HEK293 (cell line): ENCODE data around the gene LCAT.

ENCODE experiments used
- CTCF ChIA-PET: fragments of 350-600 bp; formaldehyde crosslinking; extraction: SDS; loops from one replicate; lab custom pipeline; 2021; ENCODE audit warnings: antibody characterized with exemption; lab: Yijun Ruan, JAX
- POLR2A ChIA-PET: fragments of 300-600 bp; formaldehyde crosslinking; extraction: SDS; loops from one replicate; lab custom pipeline; 2020; ENCODE audit warnings: antibody characterized with exemption, inconsistent platforms; lab: Yijun Ruan, JAX
- H3K27ac ChIP-seq: fragments of 200-500 bp; sonication (Bioruptor generic); 2 replicates; pipeline ENCODE4 v1.5.1; 2014; ENCODE audit warnings: low read depth, low read length, control low read depth, inconsistent platforms; ENCODE audit errors: extremely low read depth
- H3K36me3 ChIP-seq, 2 experiments: fragments of 200-500 bp in 1 of 2; sonication (Bioruptor generic) in 1 of 2; 1 replicate in 1 of 2; 2 replicates in 1 of 2; pipeline ENCODE4 v1.5.1; 2014 to 2017; ENCODE audit warnings: inconsistent platforms in 2 of 2, low read length in 2 of 2; ENCODE audit not compliant: control insufficient read depth in 2 of 2, insufficient read depth in 1 of 2
- H3K4me1 ChIP-seq: fragments of 200-500 bp; sonication (Bioruptor generic); 2 replicates; pipeline ENCODE4 v1.5.1; 2014; ENCODE audit warnings: mild to moderate bottlenecking, low read length, inconsistent platforms; ENCODE audit not compliant: control insufficient read depth, insufficient read depth
- H3K4me3 ChIP-seq: 2 replicates; pipeline ENCODE4 v1.5.1; 2011; ENCODE audit warnings: low read depth, mild to moderate bottlenecking, control low read depth, low read length, moderate library complexity
- H3K9me3 ChIP-seq: fragments of 200-500 bp; sonication (Bioruptor generic); 2 replicates; pipeline ENCODE4 v1.5.1; 2014; ENCODE audit warnings: low read depth, low read length, inconsistent platforms; ENCODE audit not compliant: control insufficient read depth, insufficient read depth
- GLI4 ChIP-seq: fragments of 450-650 bp; formaldehyde crosslinking; IDR thresholded peaks from 2 replicates; pipeline ENCODE4 v1.5.1; 2016; ENCODE audit warnings: missing biosample characterization, missing genetic modification characterization
- KLF10 ChIP-seq: fragments of 450-650 bp; IDR thresholded peaks from 2 replicates; pipeline ENCODE4 v1.5.1; 2018; ENCODE audit warnings: missing biosample characterization, mild to moderate bottlenecking, missing genetic modification characterization
- PRDM1 ChIP-seq: fragments of 450-650 bp; formaldehyde crosslinking; IDR thresholded peaks from 2 replicates; pipeline ENCODE4; 2016; ENCODE audit warnings: missing biosample characterization, missing genetic modification characterization
- ZBTB1 ChIP-seq: fragments of 450-650 bp; formaldehyde crosslinking; IDR thresholded peaks from 2 replicates; pipeline ENCODE4 v1.5.1; 2016; ENCODE audit warnings: missing biosample characterization, missing genetic modification characterization
- ZBTB7A ChIP-seq: fragments of 450-650 bp; formaldehyde crosslinking; IDR thresholded peaks from 2 replicates; pipeline ENCODE4 v1.5.1; 2016; ENCODE audit warnings: low read depth, missing biosample characterization, missing genetic modification characterization
- ZFP41 ChIP-seq: fragments of 450-650 bp; formaldehyde crosslinking; IDR thresholded peaks from 2 replicates; pipeline ENCODE4 v1.5.1; 2016; ENCODE audit warnings: missing biosample characterization, missing genetic modification characterization, borderline replicate concordance
- ZNF10 ChIP-seq: fragments of 450-650 bp; formaldehyde crosslinking; IDR thresholded peaks from 2 replicates; pipeline ENCODE4 v1.5.1; 2017; ENCODE audit warnings: missing biosample characterization, missing genetic modification characterization
- ZNF175 ChIP-seq: fragments of 450-650 bp; formaldehyde crosslinking; IDR thresholded peaks from 2 replicates; pipeline ENCODE4 v1.5.1; 2016; ENCODE audit warnings: missing biosample characterization, missing genetic modification characterization
- ZNF202 ChIP-seq: fragments of 450-650 bp; formaldehyde crosslinking; IDR thresholded peaks from 2 replicates; pipeline ENCODE4 v1.5.1; 2016; ENCODE audit warnings: missing biosample characterization, missing genetic modification characterization, borderline replicate concordance
- ZNF24 ChIP-seq: fragments of 450-650 bp; formaldehyde crosslinking; IDR thresholded peaks from 2 replicates; pipeline ENCODE4 v1.5.1; 2016; ENCODE audit warnings: missing biosample characterization, missing genetic modification characterization
- ZNF248 ChIP-seq: fragments of 450-650 bp; formaldehyde crosslinking; IDR thresholded peaks from 2 replicates; pipeline ENCODE4 v1.5.1; 2017; ENCODE audit warnings: missing biosample characterization, missing genetic modification characterization
- ZNF423 ChIP-seq: fragments of 450-650 bp; formaldehyde crosslinking; IDR thresholded peaks from 2 replicates; pipeline ENCODE4 v1.5.1; 2016; ENCODE audit warnings: missing biosample characterization, missing genetic modification characterization
- ZNF501 ChIP-seq: fragments of 450-650 bp; formaldehyde crosslinking; IDR thresholded peaks from 2 replicates; pipeline ENCODE4 v1.5.1; 2016; ENCODE audit warnings: missing biosample characterization, missing genetic modification characterization
- ZNF560 ChIP-seq: fragments of 450-650 bp; formaldehyde crosslinking; IDR thresholded peaks from 2 replicates; pipeline ENCODE4 v1.5.1; 2017; ENCODE audit warnings: missing biosample characterization, missing genetic modification characterization, borderline replicate concordance
- ZNF571 ChIP-seq: fragments of 450-650 bp; formaldehyde crosslinking; IDR thresholded peaks from 2 replicates; pipeline ENCODE4 v1.5.0; 2017; ENCODE audit warnings: missing biosample characterization, missing genetic modification characterization
- ZNF596 ChIP-seq: fragments of 450-650 bp; IDR thresholded peaks from 2 replicates; pipeline ENCODE4 v1.5.0; 2018; ENCODE audit warnings: missing biosample characterization, mild to moderate bottlenecking, missing genetic modification characterization, moderate library complexity
- ZNF626 ChIP-seq: fragments of 450-650 bp; sonication (Bioruptor Pico); formaldehyde crosslinking; IDR thresholded peaks from 2 replicates; pipeline ENCODE4 v1.5.1; 2018; ENCODE audit warnings: missing biosample characterization, missing genetic modification characterization, inconsistent platforms
- ZNF747 ChIP-seq: fragments of 450-650 bp; formaldehyde crosslinking; IDR thresholded peaks from 2 replicates; pipeline ENCODE4 v1.5.1; 2016; ENCODE audit warnings: missing biosample characterization, missing genetic modification characterization
- ZNF837 ChIP-seq: fragments of 450-650 bp; formaldehyde crosslinking; IDR thresholded peaks from 2 replicates; pipeline ENCODE4 v1.5.1; 2016; ENCODE audit warnings: missing biosample characterization, missing genetic modification characterization
- TF ChIP-seq, protein P1 (sequence below): fragments of 450-650 bp; formaldehyde crosslinking; IDR thresholded peaks from 2 replicates; pipeline ENCODE4 v1.5.1; 2016; ENCODE audit warnings: missing biosample characterization, missing genetic modification characterization, borderline replicate concordance
- TF ChIP-seq, protein P2 (sequence below): fragments of 450-650 bp; IDR thresholded peaks from 2 replicates; pipeline ENCODE4 v1.5.1; 2018; ENCODE audit warnings: missing biosample characterization, mild to moderate bottlenecking, missing genetic modification characterization
- TF ChIP-seq, protein P3 (sequence below): fragments of 450-650 bp; formaldehyde crosslinking; IDR thresholded peaks from 2 replicates; pipeline ENCODE4 v1.5.1; 2016; ENCODE audit warnings: missing biosample characterization, missing genetic modification characterization, borderline replicate concordance
- TF ChIP-seq, protein P4 (sequence below): fragments of 450-650 bp; formaldehyde crosslinking; conservative IDR thresholded peaks from 2 replicates; pipeline ENCODE4 v1.5.1; 2016; ENCODE audit warnings: low read depth, missing biosample characterization, missing genetic modification characterization

The LCAT gene

DNA sequence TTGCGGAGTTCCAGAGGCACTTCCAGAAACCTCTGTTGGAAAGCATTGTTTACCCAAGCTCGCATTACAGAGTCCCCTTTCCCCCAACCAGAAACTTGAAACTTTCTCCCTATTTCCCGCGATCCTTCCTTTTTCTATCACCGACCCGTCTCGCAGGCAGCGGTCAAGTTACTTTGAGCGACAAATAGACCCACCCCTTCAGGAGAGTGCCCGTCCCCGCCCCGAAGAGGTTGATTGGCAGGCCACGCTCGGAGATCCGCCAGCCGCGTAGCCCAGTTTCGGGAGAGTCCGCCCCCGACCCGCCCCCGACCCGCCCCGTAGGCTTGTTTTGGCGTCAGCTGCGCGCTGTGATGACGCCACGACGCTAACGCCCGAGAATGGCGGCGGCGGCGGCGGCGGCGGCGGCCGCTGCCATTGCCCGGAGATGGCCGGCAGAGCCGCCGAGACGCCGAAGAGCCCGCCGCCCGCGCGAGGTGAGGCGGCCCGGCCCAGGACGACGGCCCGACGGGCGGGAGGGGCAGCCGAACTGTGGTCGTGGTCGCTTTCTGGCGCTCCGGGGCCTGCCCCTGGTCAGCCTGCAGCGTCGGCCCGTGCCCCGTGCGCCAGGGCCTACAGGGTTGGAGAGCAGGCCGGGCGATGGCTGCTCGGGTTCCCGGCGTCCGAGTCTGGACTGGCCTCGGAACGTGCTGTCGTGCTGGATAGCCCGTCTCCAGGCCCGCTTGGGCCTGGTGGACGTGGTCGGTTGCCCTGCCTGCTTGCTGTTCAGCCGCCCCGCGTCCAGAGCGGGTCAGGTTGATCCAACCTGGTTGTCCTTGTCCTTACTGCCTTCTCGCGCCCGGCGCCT is 50.8 kb downstream of the LCAT start, which contains the start of gene PSKH1:
Gene PSKH1, plus strand, starts transcription at position 356 of the 844 bp plus-strand sequence. CDS start 15,496 bp downstream, outside the sequence.
- Histone ChIP-seq H3K4me3 (peak within 1 kb of the TSS; percentile 82), H3K9me3 (no peaks in the 10 kb centered on the region), H3K27ac (peak within 1 kb of the TSS; percentile 85), H3K4me1 (peaks cover 4% of the 10 kb centered on the region), H3K36me3 (peaks cover 0 to 3% of the 10 kb centered on the region in 2 experiments; a peak in 2 of 3 replicates)
- ChIA-PET CTCF (interaction anchor here (0.6 to 3.2 kb wide), 6 partner anchors 10 to 376 kb away, joined by 3 to 22 read pairs (median 4); no protein-coding TSS in a partner anchor), POLR2A (interaction anchor here (0.6 to 1.4 kb wide), 6 partner anchors 9 to 331 kb away, joined by 3 to 8 read pairs (median 4); partner anchors contain the start of genes RANBP10 and TSNAXIP1)
- TF ChIP-seq ZNF248 (no peak), ZNF202 (tag by site-specific recombination) (no peak), ZNF571 (tag by site-specific recombination) (no peak), ZNF626 (tag by site-specific recombination) (0 out of 2 replicates have a peak, but pooled peaks have one; percentile 38), ZBTB7A (no peak), ZNF24 (no peak), ZNF560 (tag by site-specific recombination) (no peak), ZNF747 (no peak), ZBTB1 (tag by site-specific recombination) (no peak), GLI4 (tag by site-specific recombination) (no peak), KLF10 (peak; percentile 96), ZNF596 (tag by site-specific recombination) (no peak), ZNF10 (tag by site-specific recombination) (no peak), ZNF423 (tag by site-specific recombination) (no peak), ZNF837 (tag by site-specific recombination) (no peak), PRDM1 (tag by site-specific recombination) (peak; percentile 94), ZFP41 (tag by site-specific recombination) (no peak), ZNF175 (tag by site-specific recombination) (no peak), ZNF501 (tag by site-specific recombination) (no peak)
- TF ChIP-seq, protein P1, sequence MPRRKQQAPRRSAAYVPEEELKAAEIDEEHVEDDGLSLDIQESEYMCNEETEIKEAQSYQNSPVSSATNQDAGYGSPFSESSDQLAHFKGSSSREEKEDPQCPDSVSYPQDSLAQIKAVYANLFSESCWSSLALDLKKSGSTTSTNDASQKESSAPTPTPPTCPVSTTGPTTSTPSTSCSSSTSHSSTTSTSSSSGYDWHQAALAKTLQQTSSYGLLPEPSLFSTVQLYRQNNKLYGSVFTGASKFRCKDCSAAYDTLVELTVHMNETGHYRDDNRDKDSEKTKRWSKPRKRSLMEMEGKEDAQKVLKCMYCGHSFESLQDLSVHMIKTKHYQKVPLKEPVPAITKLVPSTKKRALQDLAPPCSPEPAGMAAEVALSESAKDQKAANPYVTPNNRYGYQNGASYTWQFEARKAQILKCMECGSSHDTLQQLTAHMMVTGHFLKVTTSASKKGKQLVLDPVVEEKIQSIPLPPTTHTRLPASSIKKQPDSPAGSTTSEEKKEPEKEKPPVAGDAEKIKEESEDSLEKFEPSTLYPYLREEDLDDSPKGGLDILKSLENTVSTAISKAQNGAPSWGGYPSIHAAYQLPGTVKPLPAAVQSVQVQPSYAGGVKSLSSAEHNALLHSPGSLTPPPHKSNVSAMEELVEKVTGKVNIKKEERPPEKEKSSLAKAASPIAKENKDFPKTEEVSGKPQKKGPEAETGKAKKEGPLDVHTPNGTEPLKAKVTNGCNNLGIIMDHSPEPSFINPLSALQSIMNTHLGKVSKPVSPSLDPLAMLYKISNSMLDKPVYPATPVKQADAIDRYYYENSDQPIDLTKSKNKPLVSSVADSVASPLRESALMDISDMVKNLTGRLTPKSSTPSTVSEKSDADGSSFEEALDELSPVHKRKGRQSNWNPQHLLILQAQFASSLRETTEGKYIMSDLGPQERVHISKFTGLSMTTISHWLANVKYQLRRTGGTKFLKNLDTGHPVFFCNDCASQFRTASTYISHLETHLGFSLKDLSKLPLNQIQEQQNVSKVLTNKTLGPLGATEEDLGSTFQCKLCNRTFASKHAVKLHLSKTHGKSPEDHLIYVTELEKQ (tag by site-specific recombination), result no peak
- TF ChIP-seq, protein P2, sequence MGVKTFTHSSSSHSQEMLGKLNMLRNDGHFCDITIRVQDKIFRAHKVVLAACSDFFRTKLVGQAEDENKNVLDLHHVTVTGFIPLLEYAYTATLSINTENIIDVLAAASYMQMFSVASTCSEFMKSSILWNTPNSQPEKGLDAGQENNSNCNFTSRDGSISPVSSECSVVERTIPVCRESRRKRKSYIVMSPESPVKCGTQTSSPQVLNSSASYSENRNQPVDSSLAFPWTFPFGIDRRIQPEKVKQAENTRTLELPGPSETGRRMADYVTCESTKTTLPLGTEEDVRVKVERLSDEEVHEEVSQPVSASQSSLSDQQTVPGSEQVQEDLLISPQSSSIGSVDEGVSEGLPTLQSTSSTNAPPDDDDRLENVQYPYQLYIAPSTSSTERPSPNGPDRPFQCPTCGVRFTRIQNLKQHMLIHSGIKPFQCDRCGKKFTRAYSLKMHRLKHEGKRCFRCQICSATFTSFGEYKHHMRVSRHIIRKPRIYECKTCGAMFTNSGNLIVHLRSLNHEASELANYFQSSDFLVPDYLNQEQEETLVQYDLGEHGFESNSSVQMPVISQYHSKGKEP (tag by site-specific recombination), result 0 out of 2 replicates have a peak, but pooled peaks have one; percentile 32
- TF ChIP-seq, protein P3, sequence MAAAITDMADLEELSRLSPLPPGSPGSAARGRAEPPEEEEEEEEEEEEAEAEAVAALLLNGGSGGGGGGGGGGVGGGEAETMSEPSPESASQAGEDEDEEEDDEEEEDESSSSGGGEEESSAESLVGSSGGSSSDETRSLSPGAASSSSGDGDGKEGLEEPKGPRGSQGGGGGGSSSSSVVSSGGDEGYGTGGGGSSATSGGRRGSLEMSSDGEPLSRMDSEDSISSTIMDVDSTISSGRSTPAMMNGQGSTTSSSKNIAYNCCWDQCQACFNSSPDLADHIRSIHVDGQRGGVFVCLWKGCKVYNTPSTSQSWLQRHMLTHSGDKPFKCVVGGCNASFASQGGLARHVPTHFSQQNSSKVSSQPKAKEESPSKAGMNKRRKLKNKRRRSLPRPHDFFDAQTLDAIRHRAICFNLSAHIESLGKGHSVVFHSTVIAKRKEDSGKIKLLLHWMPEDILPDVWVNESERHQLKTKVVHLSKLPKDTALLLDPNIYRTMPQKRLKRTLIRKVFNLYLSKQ (tag by site-specific recombination), result no peak
- TF ChIP-seq, protein P4, sequence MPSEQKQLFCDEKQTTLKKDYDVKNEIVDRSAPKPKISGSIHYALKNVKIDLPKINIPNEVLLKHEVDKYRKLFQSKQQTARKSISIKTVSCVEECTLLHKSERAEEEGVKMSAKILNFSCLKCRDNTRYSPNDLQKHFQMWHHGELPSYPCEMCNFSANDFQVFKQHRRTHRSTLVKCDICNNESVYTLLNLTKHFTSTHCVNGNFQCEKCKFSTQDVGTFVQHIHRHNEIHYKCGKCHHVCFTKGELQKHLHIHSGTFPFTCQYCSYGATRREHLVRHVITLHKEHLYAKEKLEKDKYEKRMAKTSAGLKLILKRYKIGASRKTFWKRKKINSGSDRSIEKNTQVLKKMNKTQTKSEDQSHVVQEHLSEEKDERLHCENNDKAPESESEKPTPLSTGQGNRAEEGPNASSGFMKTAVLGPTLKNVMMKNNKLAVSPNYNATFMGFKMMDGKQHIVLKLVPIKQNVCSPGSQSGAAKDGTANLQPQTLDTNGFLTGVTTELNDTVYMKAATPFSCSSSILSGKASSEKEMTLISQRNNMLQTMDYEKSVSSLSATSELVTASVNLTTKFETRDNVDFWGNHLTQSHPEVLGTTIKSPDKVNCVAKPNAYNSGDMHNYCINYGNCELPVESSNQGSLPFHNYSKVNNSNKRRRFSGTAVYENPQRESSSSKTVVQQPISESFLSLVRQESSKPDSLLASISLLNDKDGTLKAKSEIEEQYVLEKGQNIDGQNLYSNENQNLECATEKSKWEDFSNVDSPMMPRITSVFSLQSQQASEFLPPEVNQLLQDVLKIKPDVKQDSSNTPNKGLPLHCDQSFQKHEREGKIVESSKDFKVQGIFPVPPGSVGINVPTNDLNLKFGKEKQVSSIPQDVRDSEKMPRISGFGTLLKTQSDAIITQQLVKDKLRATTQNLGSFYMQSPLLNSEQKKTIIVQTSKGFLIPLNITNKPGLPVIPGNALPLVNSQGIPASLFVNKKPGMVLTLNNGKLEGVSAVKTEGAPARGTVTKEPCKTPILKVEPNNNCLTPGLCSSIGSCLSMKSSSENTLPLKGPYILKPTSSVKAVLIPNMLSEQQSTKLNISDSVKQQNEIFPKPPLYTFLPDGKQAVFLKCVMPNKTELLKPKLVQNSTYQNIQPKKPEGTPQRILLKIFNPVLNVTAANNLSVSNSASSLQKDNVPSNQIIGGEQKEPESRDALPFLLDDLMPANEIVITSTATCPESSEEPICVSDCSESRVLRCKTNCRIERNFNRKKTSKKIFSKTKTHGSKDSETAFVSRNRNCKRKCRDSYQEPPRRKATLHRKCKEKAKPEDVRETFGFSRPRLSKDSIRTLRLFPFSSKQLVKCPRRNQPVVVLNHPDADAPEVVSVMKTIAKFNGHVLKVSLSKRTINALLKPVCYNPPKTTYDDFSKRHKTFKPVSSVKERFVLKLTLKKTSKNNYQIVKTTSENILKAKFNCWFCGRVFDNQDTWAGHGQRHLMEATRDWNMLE (tag by site-specific recombination), result no peak
